Neuronal stem cell (in vitro differentiated cells): ENCODE measurements around the gene TAP1.
A peak's percentile ranks its signal among the peaks of the same experiment; 100 is the strongest.

Experiments
- DNase-seq: peaks from one replicate; pipeline ENCODE4 v3.0.0-alpha.2; 2013; ENCODE audit warnings: low spot score
- H2AFZ ChIP-seq: one replicate; pipeline ENCODE4 v1.6.1; 2013; ENCODE audit warnings: mild to moderate bottlenecking, low read length, inconsistent platforms
- H2AK5ac ChIP-seq: 2 replicates; pipeline ENCODE4 v1.6.1; 2013; ENCODE audit warnings: low read depth, mild to moderate bottlenecking, inconsistent platforms, low read length, moderate library complexity, mixed read lengths
- H2BK120ac ChIP-seq: 2 replicates; pipeline ENCODE4 v1.6.1; 2013; ENCODE audit warnings: low read depth, mild to moderate bottlenecking, inconsistent platforms, low read length, moderate library complexity, mixed read lengths
- H2BK12ac ChIP-seq: one replicate; pipeline ENCODE4 v1.6.1; 2013; ENCODE audit warnings: low read length, inconsistent platforms
- H2BK15ac ChIP-seq: 2 replicates; pipeline ENCODE4 v1.6.1; 2013; ENCODE audit warnings: mild to moderate bottlenecking, low read length, inconsistent platforms, mixed read lengths
- H2BK5ac ChIP-seq: one replicate; pipeline ENCODE4 v1.6.1; 2013; ENCODE audit warnings: inconsistent platforms, mild to moderate bottlenecking, low read length, moderate library complexity
- H3K14ac ChIP-seq: one replicate; pipeline ENCODE4 v1.6.1; 2013; ENCODE audit warnings: low read length, inconsistent platforms
- H3K18ac ChIP-seq: 2 replicates; pipeline ENCODE4 v1.6.1; 2013; ENCODE audit warnings: low read length, inconsistent platforms
- H3K23ac ChIP-seq: 2 replicates; pipeline ENCODE4 v1.6.1; 2013; ENCODE audit warnings: low read depth, mild to moderate bottlenecking, mixed read lengths, low read length, inconsistent platforms; ENCODE audit not compliant: poor library complexity
- H3K27ac ChIP-seq: replicated peaks from 3 replicates; pipeline ENCODE4 v1.5.1; 2013; ENCODE audit warnings: low read length, inconsistent platforms
- H3K27me3 ChIP-seq, 3 experiments: 2 replicates each; pipeline ENCODE4 v1.6.1; 2013; ENCODE audit warnings: low read length in 3 of 3, mild to moderate bottlenecking in 2 of 3, inconsistent platforms in 1 of 3, low read depth in 1 of 3, mixed read lengths in 1 of 3, moderate library complexity in 1 of 3; ENCODE audit not compliant: control insufficient read depth in 3 of 3, insufficient read depth in 3 of 3
- H3K36me3 ChIP-seq, 2 donors: replicated peaks in 1 of 2; 2 replicates each; pipeline ENCODE4 v1.6.1; 2013; ENCODE audit warnings: low read length in 2 of 2; ENCODE audit not compliant: control insufficient read depth in 2 of 2, insufficient read depth in 2 of 2
- H3K4ac ChIP-seq: 2 replicates; pipeline ENCODE4 v1.6.1; 2013; ENCODE audit warnings: inconsistent platforms, mild to moderate bottlenecking, low read length, moderate library complexity
- H3K4me1 ChIP-seq, 2 donors: 1 replicate in 1 of 2; 2 replicates in 1 of 2; pipeline ENCODE4 v1.6.1; 2013; ENCODE audit warnings: low read length in 2 of 2, low read depth in 1 of 2; ENCODE audit not compliant: control insufficient read depth in 2 of 2, insufficient read depth in 1 of 2
- H3K4me2 ChIP-seq: one replicate; pipeline ENCODE4 v1.6.1; 2013; ENCODE audit warnings: mild to moderate bottlenecking, low read length, inconsistent platforms; ENCODE audit not compliant: insufficient read depth, poor library complexity, severe bottlenecking
- H3K4me3 ChIP-seq, 2 donors: 2 replicates each; pipeline ENCODE4 v1.5.1; 2013; ENCODE audit warnings: low read length in 2 of 2, mild to moderate bottlenecking in 2 of 2, inconsistent platforms in 1 of 2, moderate library complexity in 1 of 2
- H3K79me1 ChIP-seq: one replicate; pipeline ENCODE4 v1.6.1; 2013; ENCODE audit warnings: low read depth, mild to moderate bottlenecking, inconsistent platforms, low read length, moderate library complexity
- H3K9ac ChIP-seq: one replicate; pipeline ENCODE4 v1.6.1; 2013; ENCODE audit warnings: mild to moderate bottlenecking, low read depth, low read length, inconsistent platforms; ENCODE audit not compliant: poor library complexity
- H3K9me3 ChIP-seq, 2 donors: replicated peaks in 1 of 2; 2 replicates each; pipeline versions ENCODE3 to v1.6.1; 2013; ENCODE audit warnings: low read length in 2 of 2, mild to moderate bottlenecking in 2 of 2, inconsistent platforms in 1 of 2, low read depth in 1 of 2, mixed read lengths in 1 of 2, moderate library complexity in 1 of 2; ENCODE audit not compliant: control insufficient read depth in 2 of 2, insufficient read depth in 1 of 2
- H4K8ac ChIP-seq: one replicate; pipeline ENCODE4 v1.6.1; 2013; ENCODE audit warnings: low read depth, mild to moderate bottlenecking, inconsistent platforms, low read length, moderate library complexity
- H4K91ac ChIP-seq: one replicate; pipeline ENCODE4 v1.6.1; 2013; ENCODE audit warnings: low read length, low read depth, mild to moderate bottlenecking, inconsistent platforms; ENCODE audit not compliant: poor library complexity
- WGBS, 2 donors: extraction: QIAGEN DNeasy Blood & Tissue Kit; methylation state at CpG; one replicate each; pipeline ENCODE4 v1.1.7; 2013; ENCODE audit warnings: missing lambda C conversion rate in 2 of 2, mixed read lengths in 1 of 2; ENCODE audit not compliant: insufficient read length in 2 of 2, insufficient replicate concordance in 1 of 2; ENCODE audit errors: extremely low coverage in 2 of 2; 5-methylcytosine and 5-hydroxymethylcytosine counted together

TAP1 gene

DNA sequence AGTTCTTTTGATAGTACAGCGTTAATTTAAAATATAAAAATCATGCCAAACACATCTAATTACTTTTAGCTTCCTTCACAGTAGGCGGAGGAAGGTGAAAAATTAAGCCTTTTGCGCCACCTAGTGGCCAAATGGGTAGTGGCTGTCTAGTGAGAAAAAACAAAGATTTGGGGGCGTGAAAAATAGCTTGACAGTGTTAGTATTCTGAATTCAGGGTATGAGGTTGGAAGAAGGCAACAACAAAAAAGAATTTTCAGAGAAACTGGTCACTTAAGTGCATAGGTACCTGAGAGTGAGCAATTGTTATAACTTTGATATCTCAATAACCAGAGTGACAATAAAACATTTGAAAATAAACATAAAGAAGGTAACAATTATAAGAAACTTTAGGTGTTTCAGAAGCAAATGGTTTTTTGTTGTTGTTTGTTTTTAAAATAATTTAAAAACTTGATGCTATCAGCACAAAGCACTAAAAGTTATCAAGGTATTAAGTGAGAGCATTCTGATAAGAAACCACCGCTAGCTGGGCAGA lies 14.8 kb upstream of the TAP1 start:
- Histone ChIP-seq H3K4me3 (no peak overlapping the region), H4K91ac (no peak overlapping the region), H3K27ac (no peak overlapping the region), H2BK5ac (no peak overlapping the region), H3K4me1 (no peaks in the 10 kb centered on the region), H3K4ac (no peak overlapping the region), H3K18ac (no peak overlapping the region), H3K79me1 (no peaks in the 10 kb centered on the region), H3K14ac (no peak overlapping the region), H2AK5ac (no peak overlapping the region), H3K36me3 (no peaks in the 10 kb centered on the region), H3K9ac (no peak overlapping the region), H3K23ac (no peak overlapping the region), H2AFZ (no peak overlapping the region), H3K4me2 (no peak overlapping the region), H3K27me3 (peaks cover 0 to 46% (median 2%) of the 10 kb centered on the region in 3 experiments), H3K9me3 (no peaks in the 10 kb centered on the region), H4K8ac (no peak overlapping the region), H2BK120ac (no peak overlapping the region), H2BK15ac (no peak overlapping the region), H2BK12ac (no peak overlapping the region)
- peak; percentile 86 for DNase-seq
- no CpG with 5 or more reads among the region's 5 CpGs for WGBS, 2 donors

DNA sequence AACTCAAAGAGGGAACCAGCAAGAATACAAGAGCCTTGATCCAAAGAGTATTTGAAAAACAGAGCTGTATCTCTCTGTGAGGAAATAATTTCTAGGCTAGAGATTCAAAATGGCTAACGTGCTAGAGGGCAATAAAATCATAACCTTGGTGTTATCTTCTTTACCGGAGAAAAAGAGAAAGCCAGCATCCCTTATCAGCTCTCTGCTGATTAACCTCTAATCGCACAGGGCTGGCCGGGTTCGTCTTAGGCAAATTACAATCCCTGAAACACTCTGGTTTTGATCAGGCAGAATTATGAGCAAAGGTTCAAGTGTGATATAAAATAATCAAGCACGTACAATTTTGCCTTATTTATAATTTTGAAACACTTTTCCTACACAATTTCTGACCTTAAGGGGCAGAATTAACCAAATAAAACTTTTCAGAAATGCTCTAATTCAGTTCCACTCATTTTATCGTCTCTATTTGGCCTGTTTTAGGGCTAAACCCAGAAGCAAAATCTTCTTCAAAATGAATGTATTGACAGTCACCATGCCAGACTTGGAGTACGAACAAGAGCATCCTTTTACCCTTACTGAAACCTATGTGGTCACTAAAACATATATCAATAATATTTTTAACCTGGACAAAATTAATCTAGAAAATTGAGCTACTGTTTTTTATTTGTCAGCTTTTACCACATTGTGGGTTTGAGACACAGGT lies 14.2 kb upstream of the TAP1 start:
- Histone ChIP-seq H3K4me3 (no peak overlapping the region), H2AFZ (no peak overlapping the region), H3K23ac (no peak overlapping the region), H3K9me3 (no peaks in the 10 kb centered on the region), H3K4ac (no peak overlapping the region), H3K18ac (no peak overlapping the region), H3K36me3 (no peaks in the 10 kb centered on the region), H2BK12ac (no peak overlapping the region), H4K8ac (no peak overlapping the region), H2BK5ac (no peak overlapping the region), H3K79me1 (no peaks in the 10 kb centered on the region), H3K14ac (no peak overlapping the region), H3K27me3 (peaks cover 0 to 47% (median 2%) of the 10 kb centered on the region in 3 experiments), H2AK5ac (no peak overlapping the region), H2BK120ac (no peak overlapping the region), H4K91ac (no peak overlapping the region), H2BK15ac (no peak overlapping the region), H3K27ac (no peak overlapping the region), H3K4me2 (no peak overlapping the region), H3K9ac (no peak overlapping the region), H3K4me1 (no peaks in the 10 kb centered on the region)
- DNase-seq = no peak
- no CpG with 5 or more reads among the region's 8 CpGs for WGBS, 2 donors

DNA sequence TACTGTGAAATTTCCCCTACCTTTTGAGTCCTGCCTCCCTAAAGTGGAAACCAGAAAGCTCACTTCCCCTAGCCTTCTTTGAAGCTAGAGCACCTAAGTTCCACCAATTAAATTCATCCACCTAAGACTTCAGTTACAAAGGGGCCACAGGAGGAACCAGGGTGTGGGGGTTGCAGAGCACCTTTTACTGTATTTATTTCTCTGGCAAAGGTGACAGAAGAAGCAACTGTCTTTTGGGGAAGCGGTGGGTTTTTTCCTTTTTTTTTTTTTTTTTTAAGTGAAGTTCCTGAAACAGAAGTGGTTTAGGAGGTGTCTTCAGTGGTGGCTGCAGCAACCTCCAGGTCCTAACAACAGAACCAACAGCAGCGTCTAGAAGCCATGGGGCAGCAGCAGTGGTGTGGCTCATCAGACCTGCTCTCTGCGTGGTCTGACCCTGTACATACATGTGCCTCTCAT lies 13.5 kb upstream of the TAP1 start:
- Histone ChIP-seq H2BK12ac (no peak overlapping the region), H3K4me3 (no peak overlapping the region), H3K36me3 (no peaks in the 10 kb centered on the region), H3K4me1 (no peaks in the 10 kb centered on the region), H2AK5ac (no peak overlapping the region), H4K8ac (no peak overlapping the region), H3K18ac (no peak overlapping the region), H4K91ac (no peak overlapping the region), H3K23ac (no peak overlapping the region), H3K27me3 (peaks cover 0 to 47% (median 2%) of the 10 kb centered on the region in 3 experiments), H3K4me2 (no peak overlapping the region), H2BK5ac (no peak overlapping the region), H3K14ac (no peak overlapping the region), H2BK15ac (no peak overlapping the region), H3K79me1 (no peaks in the 10 kb centered on the region), H3K4ac (no peak overlapping the region), H3K9me3 (no peaks in the 10 kb centered on the region), H2AFZ (no peak overlapping the region), H3K9ac (no peak overlapping the region), H3K27ac (no peak overlapping the region), H2BK120ac (no peak overlapping the region)
- WGBS, 2 donors = no CpG with 5 or more reads among the region's 3 CpGs
- DNase-seq = no peak

DNA sequence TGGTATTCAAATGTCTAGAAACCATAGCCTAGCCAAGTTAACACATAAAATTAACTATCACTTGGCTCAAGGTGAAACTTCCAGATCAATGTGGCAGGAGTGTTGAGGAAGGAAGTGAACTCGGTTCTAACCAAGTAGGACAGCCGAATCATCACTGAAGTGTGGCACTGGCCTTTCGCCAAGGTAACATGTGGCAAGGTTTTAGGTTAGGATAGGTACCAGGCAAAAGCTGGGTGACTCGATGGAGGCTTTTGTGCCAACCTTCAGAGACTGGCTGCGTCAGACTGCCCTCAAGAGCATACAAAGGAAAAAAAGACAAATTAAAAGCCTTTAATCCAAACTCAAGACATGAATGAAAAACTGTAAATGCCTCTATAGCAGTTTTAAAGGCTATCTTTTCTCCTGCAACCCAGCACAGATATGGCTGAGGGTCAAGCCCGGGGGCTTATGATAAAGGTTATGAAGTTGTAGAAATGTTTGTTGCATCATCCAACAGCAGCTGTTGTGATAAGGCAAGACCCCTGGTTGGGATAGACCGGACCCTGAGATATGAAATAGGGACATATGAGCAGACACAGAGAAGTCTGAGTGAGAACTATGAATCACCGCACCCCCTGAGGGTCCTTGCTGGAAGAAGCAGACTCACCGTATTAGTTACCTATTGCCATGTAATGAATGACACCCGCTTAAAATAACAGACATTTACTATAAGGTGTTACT lies 12.4 kb upstream of the TAP1 start:
- H4K91ac ChIP-seq = no peak overlapping the region
- H3K36me3 ChIP-seq = no peaks in the 10 kb centered on the region
- H3K9ac ChIP-seq = no peak overlapping the region
- H3K4me3 ChIP-seq = no peak overlapping the region
- H4K8ac ChIP-seq = no peak overlapping the region
- H3K27ac ChIP-seq = no peak overlapping the region
- H3K27me3 ChIP-seq = peaks cover 0 to 50% (median 2%) of the 10 kb centered on the region in 3 experiments
- H2BK15ac ChIP-seq = no peak overlapping the region
- H3K79me1 ChIP-seq = no peaks in the 10 kb centered on the region
- H3K14ac ChIP-seq = no peak overlapping the region
- no peak overlapping the region for H2BK12ac ChIP-seq
- no peaks in the 10 kb centered on the region for H3K4me1 ChIP-seq
- no peak overlapping the region for H3K4me2 ChIP-seq
- DNase-seq = no peak
- H3K23ac ChIP-seq = no peak overlapping the region
- no peak overlapping the region for H3K18ac ChIP-seq
- WGBS, 2 donors = no CpG with 5 or more reads among the region's 10 CpGs
- H2AK5ac ChIP-seq = no peak overlapping the region
- no peak overlapping the region for H2BK120ac ChIP-seq
- H2AFZ ChIP-seq = no peak overlapping the region
- no peak overlapping the region for H3K4ac ChIP-seq
- no peaks in the 10 kb centered on the region for H3K9me3 ChIP-seq
- no peak overlapping the region for H2BK5ac ChIP-seq
